ENCODE data around the gene SPTLC3. TPM values are rescaled to one million over a fixed set of nuclear protein-coding genes. Genes with fewer than 3 reads are reported as not detected.

The SPTLC3 gene
- total RNA-seq, 1 experiment from 2014 or later = 0.03 TPM

DNA sequence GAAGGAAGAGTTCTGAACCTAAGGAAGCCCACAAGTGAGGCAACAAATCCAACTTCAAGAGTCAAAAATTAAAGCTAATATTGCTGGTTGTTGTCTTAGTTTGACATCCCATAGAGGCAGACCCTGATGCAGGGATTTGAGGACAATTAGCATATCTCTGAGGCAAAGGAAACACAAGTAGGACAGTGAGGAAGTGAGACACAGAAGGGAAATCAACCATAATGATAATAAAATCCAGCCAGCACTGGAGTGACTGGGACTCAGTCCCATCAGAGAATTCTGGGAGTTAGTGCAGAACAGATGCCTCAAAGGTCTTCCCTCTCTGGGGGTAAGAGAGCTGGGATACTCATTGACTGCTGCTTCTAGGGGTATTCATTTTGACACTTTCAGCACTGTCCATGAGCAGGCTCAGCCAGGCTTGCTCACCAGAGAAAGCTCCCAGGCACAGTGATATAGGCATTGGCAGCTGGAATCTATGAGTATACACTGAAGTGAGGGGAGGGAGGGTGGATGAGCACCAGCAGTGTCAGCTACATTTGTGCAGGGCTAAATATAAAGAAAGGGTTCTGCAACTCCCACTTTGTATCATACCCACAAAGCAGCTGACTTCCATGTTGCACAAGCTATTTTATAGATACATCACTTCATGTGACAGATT is 43.4 kb upstream of the SPTLC3 start:
- in situ Hi-C loops (cut with HindIII; ENCODE audit: low pct_unique_long_range_greater_than_20kb, low sequenced_read_pairs) = no loop called here
- Histone ChIP-seq H3K4me1 (ENCODE audit: control insufficient read depth, insufficient read depth, low read length) (no peaks in the 10 kb centered on the region), H3K36me3 (ENCODE audit: control insufficient read depth, insufficient read depth, low read length) (no peaks in the 10 kb centered on the region), H3K4me3 (ENCODE audit: low read depth in 2 of 2, low read length in 2 of 2) (no peak overlapping the region), H3K9me3 (ENCODE audit: control insufficient read depth, insufficient read depth, low read depth, low read length) (no peaks in the 10 kb centered on the region), H3K27ac (ENCODE audit: low read length) (no peak overlapping the region), H3K27me3 (ENCODE audit: control insufficient read depth, insufficient read depth, low read length) (no peaks in the 10 kb centered on the region)
- POLR2A ChIA-PET = no interaction called here
- intact Hi-C loops (cut with micrococcal nuclease; ENCODE audit: unreplicated experiment) = no loop called here
- CTCF ChIA-PET = no interaction called here
- no TSS peak for BruUV-seq (replicated peaks)
- DNase-seq (ENCODE audit: low read depth, low spot score) (no peak), ATAC-seq (no peak)
- TF ChIP-seq POLR2AphosphoS5 (IDR thresholded peaks at IDR 0.05; ENCODE audit: low read depth, low read length) = no peak
- no peak for TF ChIP-seq SIN3A (IDR thresholded peaks at IDR 0.05; ENCODE audit: borderline replicate concordance, insufficient read depth, low read depth, low read length)
- no peak for TF ChIP-seq TCF7L2 (IDR thresholded peaks at IDR 0.05; ENCODE audit: low read depth, low read length)
- TF ChIP-seq CTCF (IDR thresholded peaks at IDR 0.05) = no peak
- TF ChIP-seq REST (IDR thresholded peaks at IDR 0.05; ENCODE audit: insufficient read depth in 1 of 2, low read depth in 2 of 2, low read length in 1 of 2) = no peak

- Histone ChIP-seq H3K36me3 (ENCODE audit: control insufficient read depth, insufficient read depth, low read length) (no peaks in the 10 kb centered on the region), H3K4me1 (ENCODE audit: control insufficient read depth, insufficient read depth, low read length) (no peaks in the 10 kb centered on the region), H3K27ac (ENCODE audit: low read length) (no peak overlapping the region), H3K9me3 (ENCODE audit: control insufficient read depth, insufficient read depth, low read depth, low read length) (no peaks in the 10 kb centered on the region), H3K4me3 (ENCODE audit: low read depth in 2 of 2, low read length in 2 of 2) (no peak overlapping the region), H3K27me3 (ENCODE audit: control insufficient read depth, insufficient read depth, low read length) (no peaks in the 10 kb centered on the region)
- no peak for TF ChIP-seq CTCF (IDR thresholded peaks at IDR 0.05)
- TF ChIP-seq TCF7L2 (IDR thresholded peaks at IDR 0.05; ENCODE audit: low read depth, low read length) = no peak
- TF ChIP-seq SIN3A (IDR thresholded peaks at IDR 0.05; ENCODE audit: borderline replicate concordance, insufficient read depth, low read depth, low read length) = no peak
- TF ChIP-seq POLR2AphosphoS5 (IDR thresholded peaks at IDR 0.05; ENCODE audit: low read depth, low read length) = no peak
- TF ChIP-seq REST (IDR thresholded peaks at IDR 0.05; ENCODE audit: insufficient read depth in 1 of 2, low read depth in 2 of 2, low read length in 1 of 2) = no peak
- CTCF ChIA-PET = no interaction called here
- no peak for DNase-seq (ENCODE audit: low read depth, low spot score)
- intact Hi-C loops (cut with micrococcal nuclease; ENCODE audit: unreplicated experiment) (no loop called here), in situ Hi-C loops (cut with HindIII; ENCODE audit: low pct_unique_long_range_greater_than_20kb, low sequenced_read_pairs) (no loop called here)
- BruUV-seq (replicated peaks) = no TSS peak
- POLR2A ChIA-PET = no interaction called here
- ATAC-seq = no peak
Measured at GRCh38 chr20:12965870-12966251, 42.9 kb upstream of the SPTLC3 start.
